Thyroid gland (tissue), 4 donors: ENCODE measurements around the gene EML1. TPM values are rescaled to one million over a fixed set of nuclear protein-coding genes. Genes with fewer than 3 reads are reported as not detected.

Experiments used
- DNase-seq, 2 donors: peaks; one replicate each; pipeline ENCODE4 v3.0.0-alpha.2; 2019
- H3K27ac ChIP-seq, 3 donors: fragments of 200-600 bp; sonication (generic); 1 replicate in 2 of 3; 2 replicates in 1 of 3; pipeline ENCODE4 v1.5.1; 2016 to 2019; ENCODE audit warnings: mild to moderate bottlenecking in 1 of 3, moderate library complexity in 1 of 3
- H3K27me3 ChIP-seq: fragments of 200-600 bp; sonication (generic); one replicate; pipeline ENCODE4 v1.5.1; 2019
- H3K36me3 ChIP-seq, 2 donors: fragments of 200-600 bp; sonication (generic); one replicate each; pipeline ENCODE4 v1.5.1; 2016 to 2019
- H3K4me1 ChIP-seq, 2 donors: fragments of 200-600 bp; sonication (generic); one replicate each; pipeline ENCODE4 v1.5.1; 2017 to 2019
- H3K4me3 ChIP-seq, 3 donors: fragments of 200-600 bp; sonication (generic); replicated peaks in 1 of 3; 1 replicate in 2 of 3; 2 replicates in 1 of 3; pipeline ENCODE4 v1.5.1; 2016; ENCODE audit warnings: mild to moderate bottlenecking in 1 of 3
- H3K9me3 ChIP-seq: fragments of 200-600 bp; sonication (generic); one replicate; pipeline ENCODE4 v1.5.1; 2017
- CTCF ChIP-seq, 6 experiments: fragments of 200-600 bp in 3 of 6; fragments of 450-650 bp in 3 of 6; sonication (generic) in 3 of 6; IDR thresholded peaks; one replicate each; pipeline ENCODE4 v1.5.1; 2016 to 2019; ENCODE audit warnings: antibody characterized with exemption in 6 of 6, mild to moderate bottlenecking in 2 of 6, inconsistent platforms in 1 of 6, moderate library complexity in 1 of 6
- POLR2A ChIP-seq, 2 donors: fragments of 450-650 bp; IDR thresholded peaks; one replicate each; pipeline ENCODE4 v1.6.1; 2017; ENCODE audit warnings: antibody characterized with exemption in 2 of 2, mild to moderate bottlenecking in 2 of 2, moderate library complexity in 1 of 2
- WGBS, 2 donors: methylation state at CpG; one replicate each; pipeline ENCODE4 v1.1.5; 2017; 5-methylcytosine and 5-hydroxymethylcytosine counted together
- intact Hi-C: fragments of 100-400 bp; cut with DNase I; formaldehyde crosslinking; loops from one replicate; pipeline ENCODE4 v1.15.1; 2023
- total RNA-seq, 4 donors: library from RNA; depleted of rRNA; stranded (reverse); fragments of >200 nt; gene quantifications; one replicate each; pipeline ENCODE4 v1.2.3, GENCODE V29; 2016

Gene EML1
- total RNA-seq, 4 donors from 2014 or later: 24.2 to 58.7 (median 37.9) TPM

- 92 to 95% methylated on average over 4 to 6 of the region's 6 CpGs for WGBS, 2 donors
These were observed 24.1 kb upstream of the EML1 start for GRCh38 chr14:99769123-99769522.

GRCh38 chr14:99769799-99770198 is 23.4 kb upstream of the EML1 start:
- 76 to 80% methylated on average over 3 of the region's 3 CpGs for WGBS, 2 donors
- intact Hi-C loops: no loop called here
- Histone ChIP-seq H3K4me1 (peaks cover 0 to 9% of the 10 kb centered on the region in 2 donors), H3K36me3 (no peaks in the 10 kb centered on the region), H3K4me3 (no peak overlapping the region), H3K9me3 (no peaks in the 10 kb centered on the region), H3K27me3 (no peaks in the 10 kb centered on the region), H3K27ac (no peak overlapping the region)
- TF ChIP-seq POLR2A (IDR thresholded peaks at IDR 0.05): no peak
- TF ChIP-seq CTCF (IDR thresholded peaks at IDR 0.05): no peak
- no peak for DNase-seq

More at GRCh38 chr14:99769123-99769522, 24.1 kb upstream of the EML1 start:
- H3K27ac ChIP-seq: no peak overlapping the region
- no peak for DNase-seq
- H3K27me3 ChIP-seq: no peaks in the 10 kb centered on the region
- no peak for TF ChIP-seq POLR2A (IDR thresholded peaks at IDR 0.05)
- no peak for TF ChIP-seq CTCF (IDR thresholded peaks at IDR 0.05)
- intact Hi-C loops: no loop called here
- no peaks in the 10 kb centered on the region for H3K9me3 ChIP-seq
- no peaks in the 10 kb centered on the region for H3K36me3 ChIP-seq
- peaks cover 0 to 2% of the 10 kb centered on the region in 2 donors for H3K4me1 ChIP-seq
- H3K4me3 ChIP-seq: no peak overlapping the region

- no peak for DNase-seq
- H3K4me1 ChIP-seq: peaks cover 0 to 9% of the 10 kb centered on the region in 2 donors
- intact Hi-C loops: no loop called here
These were observed 20.6 kb upstream of the EML1 start for GRCh38 chr14:99772371-99773283.

GRCh38 chr14:99773521-99774497 is 19.4 kb upstream of the EML1 start:
- Histone ChIP-seq H3K9me3 (no peaks in the 10 kb centered on the region), H3K27me3 (no peaks in the 10 kb centered on the region), H3K27ac (no peak overlapping the region), H3K4me3 (no peak overlapping the region), H3K4me1 (peaks cover 0 to 9% of the 10 kb centered on the region in 2 donors), H3K36me3 (no peaks in the 10 kb centered on the region)
- 78 to 85% methylated on average over 25 of the region's 26 CpGs for WGBS, 2 donors
- intact Hi-C loops: no loop called here
- TF ChIP-seq CTCF (IDR thresholded peaks at IDR 0.05) (no peak), POLR2A (IDR thresholded peaks at IDR 0.05) (no peak)
- no peak for DNase-seq

More at GRCh38 chr14:99772371-99773283, 20.6 kb upstream of the EML1 start:
- H3K4me3 ChIP-seq: no peak overlapping the region
- no peaks in the 10 kb centered on the region for H3K36me3 ChIP-seq
- TF ChIP-seq POLR2A (IDR thresholded peaks at IDR 0.05) (no peak), CTCF (IDR thresholded peaks at IDR 0.05) (no peak)
- H3K9me3 ChIP-seq: no peaks in the 10 kb centered on the region
- no peaks in the 10 kb centered on the region for H3K27me3 ChIP-seq
- H3K27ac ChIP-seq: no peak overlapping the region
- WGBS, 2 donors: 77% methylated on average over 8 of the region's 8 CpGs
